Measurements from ENCODE around the gene KATNIP.

Gene KATNIP

GRCh38 chr16:27543801-27544200 is 6.1 kb upstream of the KATNIP start (continued):
- TF ChIP-seq ZSCAN18 (tag by site-specific recombination; IDR thresholded peaks at IDR 0.05) (no peak), ZNF660 (tag by site-specific recombination; IDR thresholded peaks at IDR 0.05) (no peak), PRDM1 (tag by site-specific recombination; IDR thresholded peaks at IDR 0.05) (no peak), ZSCAN5A (tag by site-specific recombination; IDR thresholded peaks at IDR 0.05) (no peak), ZNF132 (tag by site-specific recombination; IDR thresholded peaks at IDR 0.05; ENCODE audit: borderline replicate concordance) (no peak), ZNF621 (tag by site-specific recombination; IDR thresholded peaks at IDR 0.05) (no peak), SP2 (tag by site-specific recombination; IDR thresholded peaks at IDR 0.05) (no peak), ZBTB11 (tag by site-specific recombination; conservative IDR thresholded peaks at IDR 0.05; ENCODE audit: low read depth) (no peak)

- POLR2A ChIA-PET = no interaction called here
- CTCF ChIA-PET = interaction anchor here (0.8 kb wide), 1 partner anchor 11 kb away, joined by 3 read pairs; no protein-coding TSS in a partner anchor
- Histone ChIP-seq H3K4me1 (ENCODE audit: control insufficient read depth, insufficient read depth, low read length) (no peaks in the 10 kb centered on the region), H3K9me3 (ENCODE audit: control insufficient read depth, insufficient read depth, low read depth, low read length) (no peaks in the 10 kb centered on the region), H3K4me3 (ENCODE audit: low read depth, low read length) (no peak overlapping the region), H3K27ac (ENCODE audit: extremely low read depth, low read depth, low read length) (no peak overlapping the region), H3K36me3 (ENCODE audit: control insufficient read depth in 2 of 2, insufficient read depth in 1 of 2, low read length in 2 of 2) (peaks cover 44 to 71% of the 10 kb centered on the region in 2 experiments)
- no peak for TF ChIP-seq ZSCAN30 (tag by site-specific recombination; IDR thresholded peaks at IDR 0.05)
- no peak for TF ChIP-seq ZNF114 (tag by site-specific recombination; IDR thresholded peaks at IDR 0.05)
- TF ChIP-seq ZNF426 (tag by site-specific recombination; IDR thresholded peaks at IDR 0.05) = no peak
- TF ChIP-seq ZNF654 (tag by site-specific recombination; IDR thresholded peaks at IDR 0.05; ENCODE audit: low read depth) = no peak
- TF ChIP-seq HIC1 (tag by site-specific recombination; IDR thresholded peaks at IDR 0.05) = no peak
- TF ChIP-seq ZNF248 (tag by site-specific recombination; IDR thresholded peaks at IDR 0.05) = no peak
- TF ChIP-seq ZNF658 (tag by site-specific recombination; IDR thresholded peaks at IDR 0.05) = no peak
- TF ChIP-seq ZEB2 (tag by site-specific recombination; IDR thresholded peaks at IDR 0.05) = no peak
- TF ChIP-seq CTCF (tag by site-specific recombination; IDR thresholded peaks at IDR 0.05) = no peak
- TF ChIP-seq ZNF341 (tag by site-specific recombination; IDR thresholded peaks at IDR 0.05; ENCODE audit: low read depth) = no peak
These were observed 5.3 kb upstream of the KATNIP start for GRCh38 chr16:27544671-27545070.

Measured in HEK293 (cell line).